Loucy (cell line): ENCODE results near the gene CEP295NL.

Experiments used
- H2AFZ ChIP-seq: fragments of 200-600 bp; sonication (generic); 2 replicates; pipeline ENCODE4 v1.6.0; 2016; ENCODE audit warnings: antibody characterized with exemption, mild to moderate bottlenecking, low read length, moderate library complexity
- H3F3A ChIP-seq: fragments of 200-600 bp; 2 replicates; pipeline ENCODE4 v1.6.0; 2016; ENCODE audit warnings: antibody characterized with exemption, low read depth, mild to moderate bottlenecking
- H3K27me3 ChIP-seq: fragments of 200-600 bp; sonication (generic); 2 replicates; pipeline ENCODE4 v1.6.1; 2014; ENCODE audit warnings: low read length, mild to moderate bottlenecking; ENCODE audit not compliant: insufficient read depth, poor library complexity, severe bottlenecking
- H3K36me3 ChIP-seq: fragments of 200-600 bp; sonication (generic); 2 replicates; pipeline ENCODE4 v1.6.1; 2016; ENCODE audit warnings: low read length; ENCODE audit not compliant: insufficient read depth
- H3K4me1 ChIP-seq: fragments of 200-600 bp; sonication (generic); 2 replicates; pipeline ENCODE4 v1.5.1; 2014; ENCODE audit warnings: low read length, mild to moderate bottlenecking; ENCODE audit not compliant: insufficient read depth, poor library complexity, severe bottlenecking
- H3K4me2 ChIP-seq: fragments of 200-600 bp; sonication (generic); 2 replicates; pipeline ENCODE4 v1.6.0; 2014; ENCODE audit warnings: antibody characterized with exemption, low read length, low read depth, mild to moderate bottlenecking; ENCODE audit not compliant: poor library complexity, severe bottlenecking
- H3K4me3 ChIP-seq: fragments of 200-600 bp; sonication (generic); 2 replicates; pipeline ENCODE4 v1.5.1; 2014; ENCODE audit warnings: low read length, mild to moderate bottlenecking, mixed read lengths; ENCODE audit not compliant: poor library complexity, severe bottlenecking
- H3K79me2 ChIP-seq: fragments of 200-600 bp; sonication (generic); 2 replicates; pipeline ENCODE4 v1.6.1; 2014; ENCODE audit warnings: low read length; ENCODE audit not compliant: insufficient read depth
- H3K9ac ChIP-seq: fragments of 200-600 bp; sonication (generic); 2 replicates; pipeline ENCODE4 v1.6.0; 2014; ENCODE audit warnings: mild to moderate bottlenecking, low read depth, low read length, moderate library complexity; ENCODE audit not compliant: poor library complexity, severe bottlenecking
- H3K9me2 ChIP-seq: fragments of 200-600 bp; sonication (generic); replicated peaks from 2 replicates; pipeline ENCODE4 v1.6.1; 2016; ENCODE audit warnings: low read depth, low read length, mixed read lengths
- H3K9me3 ChIP-seq: fragments of 200-600 bp; sonication (generic); 2 replicates; pipeline ENCODE4 v1.6.1; 2014; ENCODE audit warnings: mild to moderate bottlenecking, antibody characterized with exemption, low read length, low read depth; ENCODE audit not compliant: insufficient read depth
- H4K20me1 ChIP-seq: fragments of 200-600 bp; sonication (generic); 2 replicates; pipeline ENCODE4 v1.6.0; 2014; ENCODE audit warnings: antibody characterized with exemption, low read length, mild to moderate bottlenecking; ENCODE audit not compliant: insufficient read depth, poor library complexity, severe bottlenecking
- EZH2phosphoT487 ChIP-seq: fragments of 200-600 bp; IDR thresholded peaks from 2 replicates; pipeline ENCODE4 v1.6.1; 2018; ENCODE audit warnings: antibody characterized with exemption, mild to moderate bottlenecking, moderate library complexity, borderline replicate concordance
- TF ChIP-seq, protein P1 (sequence below): fragments of 200-600 bp; sonication (generic); conservative IDR thresholded peaks from 2 replicates; pipeline ENCODE4 v1.5.1; 2014; ENCODE audit warnings: mild to moderate bottlenecking, antibody characterized with exemption, low read length

The CEP295NL gene

GRCh38 chr17:78898075-78898836, 4.7 kb downstream of the CEP295NL start:
- TF ChIP-seq EZH2phosphoT487 = no peak
- TF ChIP-seq, protein P1, sequence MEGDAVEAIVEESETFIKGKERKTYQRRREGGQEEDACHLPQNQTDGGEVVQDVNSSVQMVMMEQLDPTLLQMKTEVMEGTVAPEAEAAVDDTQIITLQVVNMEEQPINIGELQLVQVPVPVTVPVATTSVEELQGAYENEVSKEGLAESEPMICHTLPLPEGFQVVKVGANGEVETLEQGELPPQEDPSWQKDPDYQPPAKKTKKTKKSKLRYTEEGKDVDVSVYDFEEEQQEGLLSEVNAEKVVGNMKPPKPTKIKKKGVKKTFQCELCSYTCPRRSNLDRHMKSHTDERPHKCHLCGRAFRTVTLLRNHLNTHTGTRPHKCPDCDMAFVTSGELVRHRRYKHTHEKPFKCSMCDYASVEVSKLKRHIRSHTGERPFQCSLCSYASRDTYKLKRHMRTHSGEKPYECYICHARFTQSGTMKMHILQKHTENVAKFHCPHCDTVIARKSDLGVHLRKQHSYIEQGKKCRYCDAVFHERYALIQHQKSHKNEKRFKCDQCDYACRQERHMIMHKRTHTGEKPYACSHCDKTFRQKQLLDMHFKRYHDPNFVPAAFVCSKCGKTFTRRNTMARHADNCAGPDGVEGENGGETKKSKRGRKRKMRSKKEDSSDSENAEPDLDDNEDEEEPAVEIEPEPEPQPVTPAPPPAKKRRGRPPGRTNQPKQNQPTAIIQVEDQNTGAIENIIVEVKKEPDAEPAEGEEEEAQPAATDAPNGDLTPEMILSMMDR = no peak
- Histone ChIP-seq H3K9ac (no peak overlapping the region), H3K9me3 (no peaks in the 10 kb centered on the region), H3K4me3 (no peak overlapping the region), H3K79me2 (0 out of 2 replicates have a peak, but pooled peaks cover under 1% of the 10 kb centered on the region), H3K36me3 (peaks cover 5% of the 10 kb centered on the region; the same call in 1 of the 2 replicates), H3K4me1 (no peaks in the 10 kb centered on the region), H3K9me2 (no peaks in the 10 kb centered on the region), H2AFZ (no peak overlapping the region), H4K20me1 (no peaks in the 10 kb centered on the region), H3F3A (no peaks in the 10 kb centered on the region), H3K27me3 (no peaks in the 10 kb centered on the region), H3K4me2 (no peak overlapping the region)

- no peak overlapping the region for H3K9ac ChIP-seq
- H3K79me2 ChIP-seq = 0 out of 2 replicates have a peak, but pooled peaks cover 4% of the 10 kb centered on the region
- TF ChIP-seq, protein P1 = no peak
- TF ChIP-seq EZH2phosphoT487 = no peak
- no peak overlapping the region for H2AFZ ChIP-seq
- no peaks in the 10 kb centered on the region for H3K27me3 ChIP-seq
- H3K4me3 ChIP-seq = no peak overlapping the region
- H3K4me1 ChIP-seq = no peaks in the 10 kb centered on the region
- H3K9me2 ChIP-seq = no peaks in the 10 kb centered on the region
- H3F3A ChIP-seq = no peaks in the 10 kb centered on the region
- no peak overlapping the region for H3K4me2 ChIP-seq
- no peaks in the 10 kb centered on the region for H3K9me3 ChIP-seq
- H3K36me3 ChIP-seq = peaks cover 5% of the 10 kb centered on the region; the same call in 1 of the 2 replicates
- no peaks in the 10 kb centered on the region for H4K20me1 ChIP-seq
Measured at GRCh38 chr17:78897664-78898047, 5.3 kb downstream of the CEP295NL start.

DNA sequence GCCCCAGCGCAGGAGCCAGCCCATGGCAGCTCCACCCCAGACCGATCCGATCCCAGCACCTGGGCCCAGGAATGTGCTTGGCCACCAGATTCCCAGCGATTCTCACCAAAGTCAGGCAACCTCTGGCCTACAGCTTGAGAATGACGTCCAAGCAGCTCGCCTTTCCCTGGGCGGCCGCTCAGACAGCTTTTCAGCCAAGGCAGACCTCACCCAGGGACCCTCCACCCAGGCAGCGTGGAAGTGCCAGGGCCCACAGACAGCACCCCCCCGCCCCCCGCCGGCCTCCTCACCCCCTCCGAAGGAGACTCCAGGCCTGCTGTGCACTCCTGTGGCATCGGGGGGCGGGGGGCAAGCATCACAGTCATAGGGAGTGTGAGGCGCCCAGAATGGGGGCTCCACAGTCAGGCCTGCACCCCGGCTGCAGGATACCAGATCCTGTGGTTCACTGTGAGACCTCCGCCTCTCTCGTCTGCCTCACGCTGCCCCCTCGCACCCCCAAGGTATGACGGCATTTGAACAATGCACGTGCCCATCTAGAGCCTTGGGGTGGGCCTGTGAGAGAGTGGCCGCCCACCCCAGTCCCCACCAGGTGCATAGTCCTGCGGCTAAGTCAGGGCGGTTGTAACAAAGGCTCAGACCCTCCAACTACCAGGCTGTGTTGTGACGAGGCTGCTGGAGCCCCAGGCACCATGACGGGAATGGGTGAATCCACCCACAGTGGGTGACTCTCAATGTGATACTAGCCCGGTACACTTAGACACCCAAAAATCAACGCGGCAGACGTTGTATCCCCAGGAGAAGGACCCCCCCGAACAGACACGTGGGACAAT, 6.0 kb downstream of the CEP295NL start:
- Histone ChIP-seq H3K4me2 (no peak overlapping the region), H3K4me1 (no peaks in the 10 kb centered on the region), H4K20me1 (no peaks in the 10 kb centered on the region), H3K9ac (no peak overlapping the region), H3K36me3 (peaks cover 5% of the 10 kb centered on the region; the same call in 1 of the 2 replicates), H3K9me2 (no peaks in the 10 kb centered on the region), H3K9me3 (no peaks in the 10 kb centered on the region), H3K79me2 (0 out of 2 replicates have a peak, but pooled peaks cover 4% of the 10 kb centered on the region), H3K4me3 (no peak overlapping the region), H3K27me3 (no peaks in the 10 kb centered on the region), H3F3A (no peaks in the 10 kb centered on the region), H2AFZ (no peak overlapping the region)
- no peak for TF ChIP-seq EZH2phosphoT487
- TF ChIP-seq, protein P1 = no peak
